PC-9 (cell line): ENCODE measurements around the gene EED.

Experiments
- EZH2 ChIP-seq: fragments of 200-600 bp; sonication (generic); IDR thresholded peaks from 2 replicates; pipeline ENCODE4 v1.8.0; 2017; ENCODE audit warnings: antibody characterized with exemption, low read depth
- TF ChIP-seq, protein P1 (sequence below): fragments of 200-600 bp; sonication (generic); conservative IDR thresholded peaks from 2 replicates; pipeline ENCODE4 v1.6.1; 2017; ENCODE audit warnings: mixed run types, antibody characterized with exemption, mild to moderate bottlenecking, moderate library complexity

DNA sequence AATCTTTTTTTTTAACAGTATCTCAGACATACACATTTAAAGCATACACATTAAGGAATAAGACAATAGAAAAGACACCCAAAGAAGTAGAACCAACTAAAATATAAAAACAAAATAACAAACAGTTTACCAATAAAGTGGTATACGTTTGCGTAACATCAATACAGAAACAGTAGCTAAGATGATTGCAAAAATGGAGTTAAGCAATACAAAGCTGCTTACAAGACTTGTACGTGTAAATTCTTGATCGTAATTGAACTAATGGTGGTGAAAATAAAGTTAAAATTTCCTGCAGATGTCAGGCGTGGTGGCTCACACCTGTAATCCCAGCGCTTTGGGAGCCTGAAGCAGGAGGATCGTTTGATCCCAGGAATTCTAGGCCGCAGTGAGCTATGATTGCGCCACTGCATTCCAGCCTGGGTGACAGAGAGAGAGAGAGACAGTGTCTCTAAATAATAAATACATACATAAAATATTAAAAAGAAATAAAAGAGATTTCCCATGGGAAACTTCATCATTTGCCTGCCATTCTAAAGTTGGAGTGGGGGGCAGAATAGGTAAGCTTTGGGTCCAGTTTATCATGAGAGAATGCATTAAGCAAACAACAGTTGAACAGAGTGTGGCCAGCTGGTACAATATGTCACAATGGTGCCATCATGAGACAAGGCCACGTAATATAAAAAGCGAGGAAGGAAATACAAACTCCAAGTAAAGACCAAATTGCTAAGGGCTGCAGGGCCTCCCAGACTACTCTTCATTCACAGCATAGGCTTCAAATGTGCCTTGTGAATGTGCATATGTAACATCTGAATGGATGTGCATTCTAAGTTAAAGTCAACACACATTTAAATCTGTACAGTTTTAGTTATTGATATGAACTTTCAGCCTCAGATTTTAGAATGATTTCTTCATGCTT is 38.9 kb upstream of the EED start:
- TF ChIP-seq, protein P1, sequence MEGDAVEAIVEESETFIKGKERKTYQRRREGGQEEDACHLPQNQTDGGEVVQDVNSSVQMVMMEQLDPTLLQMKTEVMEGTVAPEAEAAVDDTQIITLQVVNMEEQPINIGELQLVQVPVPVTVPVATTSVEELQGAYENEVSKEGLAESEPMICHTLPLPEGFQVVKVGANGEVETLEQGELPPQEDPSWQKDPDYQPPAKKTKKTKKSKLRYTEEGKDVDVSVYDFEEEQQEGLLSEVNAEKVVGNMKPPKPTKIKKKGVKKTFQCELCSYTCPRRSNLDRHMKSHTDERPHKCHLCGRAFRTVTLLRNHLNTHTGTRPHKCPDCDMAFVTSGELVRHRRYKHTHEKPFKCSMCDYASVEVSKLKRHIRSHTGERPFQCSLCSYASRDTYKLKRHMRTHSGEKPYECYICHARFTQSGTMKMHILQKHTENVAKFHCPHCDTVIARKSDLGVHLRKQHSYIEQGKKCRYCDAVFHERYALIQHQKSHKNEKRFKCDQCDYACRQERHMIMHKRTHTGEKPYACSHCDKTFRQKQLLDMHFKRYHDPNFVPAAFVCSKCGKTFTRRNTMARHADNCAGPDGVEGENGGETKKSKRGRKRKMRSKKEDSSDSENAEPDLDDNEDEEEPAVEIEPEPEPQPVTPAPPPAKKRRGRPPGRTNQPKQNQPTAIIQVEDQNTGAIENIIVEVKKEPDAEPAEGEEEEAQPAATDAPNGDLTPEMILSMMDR = no peak
- no peak for TF ChIP-seq EZH2
